ENCODE data around the gene WDR37. TPM values are rescaled to one million over a fixed set of nuclear protein-coding genes. Genes with fewer than 3 reads are reported as not detected.

Gene WDR37
- total RNA-seq, 1 donor from 2014 or later, result 10.9 TPM

DNA sequence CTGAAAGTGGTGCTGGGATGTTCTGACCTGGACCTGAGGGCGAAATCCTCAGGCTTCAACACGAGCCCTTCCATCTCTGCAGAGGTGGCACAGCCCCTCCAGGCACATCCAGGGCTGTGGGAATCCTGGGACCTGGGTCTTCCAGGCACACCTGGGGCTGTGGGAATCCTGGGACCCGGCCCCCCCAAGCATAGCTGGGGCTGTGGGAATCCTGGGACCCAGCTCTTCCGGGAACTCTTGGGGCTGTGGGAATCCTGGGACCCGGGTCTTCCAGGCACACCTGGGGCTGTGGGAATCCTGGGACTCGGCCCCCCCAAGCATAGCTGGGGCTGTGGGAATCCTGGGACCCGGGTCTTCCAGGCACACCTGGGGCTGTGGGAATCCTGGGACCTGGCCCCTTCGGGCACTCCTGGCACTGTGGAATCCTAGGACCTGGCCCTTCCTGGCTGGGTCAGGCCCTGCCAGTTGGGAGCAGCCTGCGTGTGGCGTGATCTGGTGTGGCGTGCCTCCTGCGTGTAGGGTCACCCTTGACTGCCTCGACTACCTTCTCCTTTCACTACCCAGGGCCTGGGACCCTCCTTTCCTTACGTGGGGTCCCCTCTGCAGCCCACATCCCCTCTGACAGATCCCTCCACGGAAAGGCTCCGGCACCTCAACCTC lies 124.0 kb downstream of the WDR37 start:
- Mint-ChIP-seq H3K4me1 (ENCODE audit: low read depth) (no peaks in the 10 kb centered on the region), H3K36me3 (ENCODE audit: low read depth) (no peaks in the 10 kb centered on the region), H3K9me3 (ENCODE audit: low read depth) (no peaks in the 10 kb centered on the region), H3K27me3 (ENCODE audit: low read depth) (peaks cover 3% of the 10 kb centered on the region), H3K4me3 (ENCODE audit: unreplicated experiment) (no peak overlapping the region), H3K27ac (ENCODE audit: unreplicated experiment) (no peak overlapping the region)
- peak; percentile 67 for DNase-seq (ENCODE audit: low spot score)
- TF ChIP-seq CTCF (IDR thresholded peaks at IDR 0.05), result no peak

DNA sequence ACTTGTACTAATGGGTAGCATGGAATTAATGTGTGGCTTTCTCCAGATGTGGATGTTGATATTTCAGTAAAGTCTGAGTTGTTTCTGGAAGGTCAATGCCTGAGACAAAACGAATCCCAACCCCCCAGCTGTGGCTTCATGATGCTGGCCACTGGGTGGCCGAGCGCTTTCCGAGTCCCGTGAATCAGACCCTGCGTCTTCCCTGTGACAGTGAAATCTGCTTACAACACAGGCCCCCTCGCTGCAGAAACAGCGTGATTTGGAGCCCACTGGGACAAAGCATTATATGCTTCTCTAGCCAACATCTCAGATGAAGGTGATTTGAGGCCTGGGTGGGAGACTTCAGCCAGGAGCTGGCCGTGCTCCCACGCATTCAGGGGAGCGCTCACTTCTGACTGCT lies 124.7 kb downstream of the WDR37 start:
- no peaks in the 10 kb centered on the region for H3K9me3 Mint-ChIP-seq (ENCODE audit: low read depth)
- DNase-seq (ENCODE audit: low spot score), result peak; percentile 35
- H3K4me1 Mint-ChIP-seq (ENCODE audit: low read depth), result no peaks in the 10 kb centered on the region
- H3K4me3 Mint-ChIP-seq (ENCODE audit: unreplicated experiment), result no peak overlapping the region
- peaks cover 3% of the 10 kb centered on the region for H3K27me3 Mint-ChIP-seq (ENCODE audit: low read depth)
- TF ChIP-seq CTCF (IDR thresholded peaks at IDR 0.05), result no peak
- no peak overlapping the region for H3K27ac Mint-ChIP-seq (ENCODE audit: unreplicated experiment)
- H3K36me3 Mint-ChIP-seq (ENCODE audit: low read depth), result no peaks in the 10 kb centered on the region

Other genes starting within 250 kb of the WDR37 start
- 57.4 to 72.0 TPM (median 67.1 TPM) in 3 replicates for gene LARP4B, start 124.7 kb upstream of the WDR37 start, total RNA-seq
- 48.5 to 57.8 TPM (median 54.8 TPM) in 3 replicates for gene GTPBP4, start 68.0 kb upstream of the WDR37 start, total RNA-seq
- not detected in 3 replicates for gene IDI2, start 30.5 kb upstream of the WDR37 start, total RNA-seq
- 39.0 to 45.7 TPM (median 40.6 TPM) in 3 replicates for gene IDI1, start 7.3 kb upstream of the WDR37 start, total RNA-seq